Pancreas (tissue), 10 donors: ENCODE results near the gene FRRS1. TPM values are rescaled to one million over a fixed set of nuclear protein-coding genes. Genes with fewer than 3 reads are reported as not detected.

Experiments used
- ATAC-seq, 4 donors: fragments of 200-7000 bp; cut with Tn5 transposase; one replicate each; pipeline versions ENCODE4 v1.8.0 to v1.9.1; 2020; ENCODE audit warnings: mild to moderate bottlenecking in 4 of 4, moderate library complexity in 4 of 4
- DNase-seq, 6 donors: peaks; one replicate each; pipeline ENCODE4 v3.0.0-alpha.2; 2020
- FAIRE-seq: peaks from 2 replicates; lab custom pipeline; 2012; peaks lifted over from hg19 to GRCh38; lab: Jason Lieb, UNC
- H3K27ac ChIP-seq, 4 donors: fragments of 200-600 bp; sonication (generic); 1 replicate in 3 of 4; 2 replicates in 1 of 4; pipeline versions ENCODE4 v1.5.0 to v1.8.0; 2020
- H3K27me3 ChIP-seq, 4 donors: fragments of 200-600 bp; one replicate each; pipeline ENCODE4 v1.8.0; 2021
- H3K36me3 ChIP-seq, 3 donors: fragments of 200-600 bp; sonication (generic) in 1 of 3; one replicate each; pipeline versions ENCODE4 v1.5.0 to v1.8.0; 2020 to 2021
- H3K4me1 ChIP-seq, 3 donors: fragments of 200-600 bp; one replicate each; pipeline ENCODE4 v1.8.0; 2021
- H3K4me3 ChIP-seq, 4 donors: fragments of 200-600 bp; sonication (generic) in 2 of 4; one replicate each; pipeline versions ENCODE4 v1.5.0 to v1.8.0; 2020 to 2021
- H3K9me3 ChIP-seq, 4 donors: fragments of 200-600 bp; one replicate each; pipeline ENCODE4 v1.8.0; 2021
- WGBS, 2 donors: extraction: QIAGEN DNeasy Blood & Tissue Kit; methylation state at CpG; one replicate each; pipeline ENCODE4 v1.1.7; 2013; 5-methylcytosine and 5-hydroxymethylcytosine counted together
- intact Hi-C, 3 donors: fragments of 100-400 bp; cut with DNase I; formaldehyde crosslinking; loops; one replicate each; pipeline versions ENCODE4 v1.11.1 to v1.14.2; 2022
- polyA plus RNA-seq, 2 donors: library from polyadenylated mRNA; stranded (reverse); fragments of 200-250 nt; gene quantifications; one replicate each; pipeline ENCODE4 v1.2.3, GENCODE V29; 2013
- total RNA-seq, 6 donors: library from RNA; stranded (reverse); fragmentation: NEBNext Ultra II Directional in 4 of 6; extraction: Animal tissue kit (Norgen Biotek cat#: 25700) in 4 of 6; gene quantifications; one replicate each; pipeline versions ENCODE4 v1.2.1 to v1.2.4, GENCODE V29; 2021 to 2023
- TF ChIP-seq, protein P1 (sequence below), 4 donors: fragments of 200-600 bp; sonication (generic) in 3 of 4; IDR thresholded peaks; one replicate each; pipeline versions ENCODE4 v1.5.0 to v1.8.0; 2021; ENCODE audit warnings: antibody characterized with exemption in 4 of 4
- donor health status: healthy with polysubstance abuse.
- donor health status: DM: no; HTN: no; CAD: no; lungs with moderate emphysema.
- donor health status: DM: no; HTN: no; CAD: no.
- donor health status: control.
- donor health status: control.
- donor health status: Bipolar disorder and iron deficiency.
- donor health status: DM: yes; HTN: yes; CAD: no.
- donor health status: DM: no; HTN: no; CAD: no.
- donor health status: DM: no; HTN: no; CAD: no.
- donor health status: DM: yes; HTN: yes; CAD: no.

FRRS1 gene
- total and polyA plus RNA-seq, 8 donors: 0.34 to 7.3 (median 1.7) TPM

DNA sequence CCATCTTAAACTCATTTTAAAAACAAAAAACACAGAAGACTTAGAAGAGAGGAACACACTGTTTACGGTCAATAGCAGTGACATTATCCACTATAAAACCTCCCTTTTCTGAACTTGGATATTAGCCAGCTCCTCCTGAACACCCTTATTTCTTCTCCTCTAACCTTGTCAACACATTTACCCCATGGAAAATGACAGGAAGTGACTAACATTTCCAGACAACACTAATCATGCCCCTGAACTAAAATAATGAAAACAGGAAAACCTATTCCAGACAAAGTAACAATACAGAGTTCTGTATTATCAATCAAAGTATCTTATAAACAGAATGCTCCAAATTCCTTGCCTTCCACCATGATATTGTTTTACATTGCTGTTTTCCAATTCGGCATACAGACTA is 75.3 kb downstream of the FRRS1 start:
- no peaks in the 10 kb centered on the region for H3K4me1 ChIP-seq
- DNase-seq (no peak), ATAC-seq (no peak), FAIRE-seq (no peak)
- no peak overlapping the region for H3K4me3 ChIP-seq
- TF ChIP-seq, protein P1, sequence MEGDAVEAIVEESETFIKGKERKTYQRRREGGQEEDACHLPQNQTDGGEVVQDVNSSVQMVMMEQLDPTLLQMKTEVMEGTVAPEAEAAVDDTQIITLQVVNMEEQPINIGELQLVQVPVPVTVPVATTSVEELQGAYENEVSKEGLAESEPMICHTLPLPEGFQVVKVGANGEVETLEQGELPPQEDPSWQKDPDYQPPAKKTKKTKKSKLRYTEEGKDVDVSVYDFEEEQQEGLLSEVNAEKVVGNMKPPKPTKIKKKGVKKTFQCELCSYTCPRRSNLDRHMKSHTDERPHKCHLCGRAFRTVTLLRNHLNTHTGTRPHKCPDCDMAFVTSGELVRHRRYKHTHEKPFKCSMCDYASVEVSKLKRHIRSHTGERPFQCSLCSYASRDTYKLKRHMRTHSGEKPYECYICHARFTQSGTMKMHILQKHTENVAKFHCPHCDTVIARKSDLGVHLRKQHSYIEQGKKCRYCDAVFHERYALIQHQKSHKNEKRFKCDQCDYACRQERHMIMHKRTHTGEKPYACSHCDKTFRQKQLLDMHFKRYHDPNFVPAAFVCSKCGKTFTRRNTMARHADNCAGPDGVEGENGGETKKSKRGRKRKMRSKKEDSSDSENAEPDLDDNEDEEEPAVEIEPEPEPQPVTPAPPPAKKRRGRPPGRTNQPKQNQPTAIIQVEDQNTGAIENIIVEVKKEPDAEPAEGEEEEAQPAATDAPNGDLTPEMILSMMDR (IDR thresholded peaks at IDR 0.05): no peak
- no peaks in the 10 kb centered on the region for H3K36me3 ChIP-seq
- no peaks in the 10 kb centered on the region for H3K27me3 ChIP-seq
- H3K27ac ChIP-seq: no peak overlapping the region
- no peaks in the 10 kb centered on the region for H3K9me3 ChIP-seq
- WGBS, 2 donors: 77 to 84% methylated on average over 2 of the region's 2 CpGs
- intact Hi-C loops: loop anchor here in 1 of 3 donors (10.0 kb wide), 1 partner anchor 516 kb away; no protein-coding TSS in a partner anchor

DNA sequence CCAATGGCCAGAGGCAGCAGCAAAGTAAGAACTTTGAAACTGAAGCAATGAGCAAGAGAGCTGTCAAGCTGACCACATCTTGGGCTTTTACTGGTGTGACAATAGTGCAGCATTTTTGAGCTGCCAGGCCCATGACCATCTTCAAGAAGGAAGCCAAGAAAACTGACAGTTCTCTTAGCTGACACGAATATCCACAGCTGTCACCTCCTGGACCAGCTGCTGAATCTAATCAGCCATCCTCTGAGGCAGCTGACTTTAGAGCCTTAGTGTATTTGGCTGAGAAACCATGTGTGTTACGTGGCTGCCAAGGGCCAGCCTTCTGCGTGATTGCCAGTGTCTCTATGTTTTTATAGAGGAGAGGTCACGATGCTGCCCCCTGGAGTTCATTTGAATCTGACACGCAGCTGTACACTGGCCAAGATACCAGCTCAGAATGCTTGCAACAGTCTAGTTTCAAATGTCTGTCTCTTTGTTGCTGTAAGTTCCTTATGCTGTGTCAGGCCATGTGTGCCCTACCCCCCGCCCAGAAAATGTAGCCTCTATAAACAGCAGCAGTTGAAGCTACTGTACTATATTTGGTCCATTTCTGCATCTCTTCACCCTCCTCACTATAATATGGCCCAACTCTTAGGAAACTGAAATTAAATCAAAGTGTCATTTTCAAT is 80.8 kb downstream of the FRRS1 start:
- H3K4me1 ChIP-seq: no peaks in the 10 kb centered on the region
- intact Hi-C loops: no loop called here
- peak; percentile 89 to 97 (median 92) for ATAC-seq
- 5 to 8% methylated on average over 6 of the region's 6 CpGs for WGBS, 2 donors
- no peak for FAIRE-seq
- TF ChIP-seq, protein P1 (IDR thresholded peaks at IDR 0.05): peak; percentile 28 to 52 (median 47)
- peak; percentile 45 to 77 (median 61) for DNase-seq
- no peaks in the 10 kb centered on the region for H3K36me3 ChIP-seq
- H3K4me3 ChIP-seq: no peak overlapping the region
- no peaks in the 10 kb centered on the region for H3K9me3 ChIP-seq
- H3K27me3 ChIP-seq: no peaks in the 10 kb centered on the region
- H3K27ac ChIP-seq: no peak overlapping the region

DNA sequence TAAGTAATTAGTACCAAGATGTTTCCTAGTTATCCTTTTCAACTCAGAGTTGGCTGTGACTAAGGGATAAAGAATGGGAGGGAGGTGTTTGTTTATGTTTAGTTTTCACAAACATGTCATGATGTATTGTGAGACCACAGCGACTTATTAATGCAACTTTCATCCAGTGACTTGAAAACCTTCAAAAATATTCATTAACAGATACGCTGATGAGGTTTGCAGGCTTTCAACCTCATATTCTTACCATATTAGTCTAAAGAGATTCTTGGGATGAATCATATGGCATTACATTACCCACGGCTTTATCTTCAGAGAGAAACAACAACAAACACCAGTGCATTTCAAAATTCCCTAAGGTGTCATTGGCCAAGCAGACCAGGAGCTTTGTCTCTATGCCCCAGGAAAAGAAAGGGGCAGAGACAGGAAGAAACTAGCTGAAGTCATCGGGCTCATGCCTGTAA is 84.1 kb downstream of the FRRS1 start:
- no peak overlapping the region for H3K27ac ChIP-seq
- DNase-seq (no peak), ATAC-seq (no peak), FAIRE-seq (no peak)
- no peak overlapping the region for H3K4me3 ChIP-seq
- TF ChIP-seq, protein P1 (IDR thresholded peaks at IDR 0.05): no peak
- intact Hi-C loops: no loop called here
- no peaks in the 10 kb centered on the region for H3K36me3 ChIP-seq
- H3K27me3 ChIP-seq: no peaks in the 10 kb centered on the region
- H3K9me3 ChIP-seq: no peaks in the 10 kb centered on the region
- H3K4me1 ChIP-seq: no peaks in the 10 kb centered on the region
- WGBS, 2 donors: 65 to 76% methylated on average over 4 of the region's 4 CpGs

DNA sequence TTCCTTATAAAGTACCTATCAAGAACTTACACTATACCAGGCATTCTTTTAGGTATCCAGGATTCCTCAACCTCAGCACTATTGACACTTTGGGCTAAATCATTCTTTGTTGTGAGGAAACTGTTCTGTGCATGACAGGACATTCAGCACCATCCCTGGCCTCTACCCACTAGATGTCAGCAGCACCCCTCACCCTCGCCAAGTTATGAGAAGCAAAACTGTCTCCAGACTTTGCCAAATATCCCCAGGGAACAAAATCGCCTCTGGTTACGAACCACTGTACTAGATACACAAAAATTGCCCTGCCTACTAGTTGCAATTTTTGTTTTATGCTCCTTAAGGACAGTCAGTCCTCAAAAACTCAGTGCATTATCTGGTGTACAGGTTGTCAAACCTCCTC is 84.9 kb downstream of the FRRS1 start:
- no peak overlapping the region for H3K4me3 ChIP-seq
- no peak for FAIRE-seq

More for the DNA sequence above, 84.9 kb downstream of the FRRS1 start:
- Histone ChIP-seq H3K27ac (no peak overlapping the region), H3K9me3 (no peaks in the 10 kb centered on the region), H3K4me1 (no peaks in the 10 kb centered on the region), H3K36me3 (no peaks in the 10 kb centered on the region), H3K27me3 (no peaks in the 10 kb centered on the region)
- DNase-seq (no peak), ATAC-seq (no peak)
- TF ChIP-seq, protein P1 (IDR thresholded peaks at IDR 0.05): no peak
- intact Hi-C loops: no loop called here
- WGBS, 2 donors: 72 to 83% methylated on average over 3 of the region's 3 CpGs
